Smooth muscle cell (in vitro differentiated cells): Measurements from ENCODE around the gene HOXD4. TPM values are rescaled to one million over a fixed set of nuclear protein-coding genes. Genes with fewer than 3 reads are reported as not detected.
A peak's percentile ranks its signal among the peaks of the same experiment; 100 is the strongest.

Experiments
- DNase-seq: peaks from one replicate; lab custom pipeline; 2025; ENCODE audit not compliant: unreplicated experiment; lab: John Stamatoyannopoulos, UW
- H2AFZ ChIP-seq: fragments of 200-600 bp; sonication (generic); 2 replicates; pipeline ENCODE4 v1.6.0; 2016; ENCODE audit warnings: antibody characterized with exemption, low read depth, mild to moderate bottlenecking
- H3F3A ChIP-seq: fragments of 200-600 bp; sonication (generic); 2 replicates; pipeline ENCODE4 v1.6.0; 2017; ENCODE audit warnings: antibody characterized with exemption, low read depth
- H3K27ac ChIP-seq: fragments of 200-600 bp; sonication (generic); 2 replicates; pipeline ENCODE4 v1.5.1; 2016; ENCODE audit warnings: low read depth, mild to moderate bottlenecking
- H3K27me3 ChIP-seq: fragments of 200-600 bp; sonication (generic); 2 replicates; pipeline ENCODE4 v1.6.1; 2016; ENCODE audit warnings: low read depth, mild to moderate bottlenecking
- H3K36me3 ChIP-seq: fragments of 200-600 bp; sonication (generic); 2 replicates; pipeline ENCODE4 v1.5.1; 2016; ENCODE audit warnings: low read depth
- H3K4me1 ChIP-seq: fragments of 200-600 bp; sonication (generic); 2 replicates; pipeline ENCODE4 v1.5.1; 2016; ENCODE audit warnings: low read depth
- H3K4me2 ChIP-seq: fragments of 200-600 bp; sonication (generic); 2 replicates; pipeline ENCODE4 v1.6.0; 2016; ENCODE audit warnings: mild to moderate bottlenecking
- H3K4me3 ChIP-seq: fragments of 200-600 bp; sonication (generic); 2 replicates; pipeline ENCODE4 v1.5.1; 2016; ENCODE audit warnings: mild to moderate bottlenecking
- H3K79me2 ChIP-seq: fragments of 200-600 bp; sonication (generic); 2 replicates; pipeline ENCODE4 v1.6.0; 2016; ENCODE audit warnings: low read depth, mild to moderate bottlenecking
- H3K9ac ChIP-seq: fragments of 200-600 bp; sonication (generic); 2 replicates; pipeline ENCODE4 v1.6.0; 2016; ENCODE audit warnings: low read depth
- H3K9me3 ChIP-seq: fragments of 200-600 bp; sonication (generic); replicated peaks from 2 replicates; pipeline ENCODE4 v1.5.1; 2016; ENCODE audit warnings: low read depth
- H4K20me1 ChIP-seq: fragments of 200-600 bp; sonication (generic); 2 replicates; pipeline ENCODE4 v1.6.0; 2016; ENCODE audit warnings: low read depth
- WGBS: methylation state at CpG from one replicate; pipeline ENCODE4 v1.1.7; 2016; ENCODE audit warnings: low lambda C conversion rate; 5-methylcytosine and 5-hydroxymethylcytosine counted together
- polyA plus RNA-seq: library from polyadenylated mRNA; unstranded; fragments of >200 nt; fragmentation: Nextera tagmentation; extraction: Ambion mirVana; gene quantifications from 2 replicates; pipeline ENCODE4 v1.2.1, GENCODE V29; 2016
- total RNA-seq: library from RNA; depleted of rRNA; stranded (reverse); fragments of >200 nt; gene quantifications from 2 replicates; pipeline ENCODE4 v1.2.3, GENCODE V29; 2014
- TF ChIP-seq, protein P1 (sequence below): fragments of 200-600 bp; sonication (generic); IDR thresholded peaks from 2 replicates; pipeline ENCODE4 v1.5.1; 2017; ENCODE audit warnings: borderline replicate concordance, mild to moderate bottlenecking, antibody characterized with exemption; ENCODE audit not compliant: insufficient read depth, poor library complexity, severe bottlenecking

Gene HOXD4
- total and polyA plus RNA-seq, 2 experiments from 2014 or later = not detected

DNA sequence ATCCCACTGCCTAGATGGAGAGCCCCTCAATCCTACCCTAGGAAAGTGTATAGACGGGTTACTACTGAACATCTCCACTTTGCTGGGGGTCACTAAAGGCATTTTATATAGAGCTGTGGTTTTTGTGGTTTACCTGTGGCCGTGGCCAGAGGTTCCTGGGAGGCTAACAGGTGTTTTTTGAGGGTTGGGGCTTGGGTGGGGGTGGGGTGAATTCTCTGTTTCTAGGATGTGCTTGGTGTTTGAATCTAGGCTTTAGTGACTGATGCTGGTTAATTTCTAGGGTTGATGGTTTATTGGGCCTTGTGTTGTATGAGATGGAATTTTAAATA is 14.1 kb upstream of the HOXD4 start:
- Histone ChIP-seq H3K79me2 (no peaks in the 10 kb centered on the region), H3K9me3 (no peaks in the 10 kb centered on the region), H3K9ac (no peak overlapping the region), H3F3A (no peaks in the 10 kb centered on the region), H3K27ac (no peak overlapping the region), H4K20me1 (no peaks in the 10 kb centered on the region), H3K36me3 (no peaks in the 10 kb centered on the region), H3K4me1 (no peaks in the 10 kb centered on the region), H2AFZ (no peak overlapping the region), H3K27me3 (peaks cover 95% of the 10 kb centered on the region), H3K4me3 (no peak overlapping the region), H3K4me2 (peak overlapping the region; percentile 94)
- DNase-seq = no peak
- TF ChIP-seq, protein P1, sequence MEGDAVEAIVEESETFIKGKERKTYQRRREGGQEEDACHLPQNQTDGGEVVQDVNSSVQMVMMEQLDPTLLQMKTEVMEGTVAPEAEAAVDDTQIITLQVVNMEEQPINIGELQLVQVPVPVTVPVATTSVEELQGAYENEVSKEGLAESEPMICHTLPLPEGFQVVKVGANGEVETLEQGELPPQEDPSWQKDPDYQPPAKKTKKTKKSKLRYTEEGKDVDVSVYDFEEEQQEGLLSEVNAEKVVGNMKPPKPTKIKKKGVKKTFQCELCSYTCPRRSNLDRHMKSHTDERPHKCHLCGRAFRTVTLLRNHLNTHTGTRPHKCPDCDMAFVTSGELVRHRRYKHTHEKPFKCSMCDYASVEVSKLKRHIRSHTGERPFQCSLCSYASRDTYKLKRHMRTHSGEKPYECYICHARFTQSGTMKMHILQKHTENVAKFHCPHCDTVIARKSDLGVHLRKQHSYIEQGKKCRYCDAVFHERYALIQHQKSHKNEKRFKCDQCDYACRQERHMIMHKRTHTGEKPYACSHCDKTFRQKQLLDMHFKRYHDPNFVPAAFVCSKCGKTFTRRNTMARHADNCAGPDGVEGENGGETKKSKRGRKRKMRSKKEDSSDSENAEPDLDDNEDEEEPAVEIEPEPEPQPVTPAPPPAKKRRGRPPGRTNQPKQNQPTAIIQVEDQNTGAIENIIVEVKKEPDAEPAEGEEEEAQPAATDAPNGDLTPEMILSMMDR = no peak
- 20% methylated on average over 2 of the region's 2 CpGs for WGBS

DNA sequence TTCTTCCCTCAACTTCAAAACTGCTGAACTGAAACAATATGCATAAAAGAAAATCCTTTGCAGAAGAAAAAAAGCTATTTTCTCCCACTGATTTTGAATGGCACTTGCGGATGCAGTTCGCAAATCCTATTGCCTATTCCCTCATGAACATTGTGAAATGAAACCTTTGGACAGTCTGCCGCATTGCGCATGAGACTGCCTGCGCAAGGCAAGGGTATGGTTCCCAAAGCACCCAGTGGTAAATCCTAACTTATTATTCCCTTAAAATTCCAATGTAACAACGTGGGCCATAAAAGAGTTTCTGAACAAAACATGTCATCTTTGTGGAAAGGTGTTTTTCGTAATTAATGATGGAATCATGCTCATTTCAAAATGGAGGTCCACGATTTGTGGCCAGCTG is 13.4 kb upstream of the HOXD4 start:
- Histone ChIP-seq H3K4me1 (no peaks in the 10 kb centered on the region), H3K4me3 (no peak overlapping the region), H3K27me3 (peaks cover 95% of the 10 kb centered on the region), H3K79me2 (no peaks in the 10 kb centered on the region), H2AFZ (no peak overlapping the region), H4K20me1 (no peaks in the 10 kb centered on the region), H3K27ac (no peak overlapping the region), H3K9ac (no peak overlapping the region), H3K9me3 (no peaks in the 10 kb centered on the region), H3K4me2 (no peak overlapping the region), H3F3A (no peaks in the 10 kb centered on the region), H3K36me3 (no peaks in the 10 kb centered on the region)
- DNase-seq = no peak
- WGBS = 80% methylated on average over 8 of the region's 8 CpGs
- TF ChIP-seq, protein P1 = no peak

DNA sequence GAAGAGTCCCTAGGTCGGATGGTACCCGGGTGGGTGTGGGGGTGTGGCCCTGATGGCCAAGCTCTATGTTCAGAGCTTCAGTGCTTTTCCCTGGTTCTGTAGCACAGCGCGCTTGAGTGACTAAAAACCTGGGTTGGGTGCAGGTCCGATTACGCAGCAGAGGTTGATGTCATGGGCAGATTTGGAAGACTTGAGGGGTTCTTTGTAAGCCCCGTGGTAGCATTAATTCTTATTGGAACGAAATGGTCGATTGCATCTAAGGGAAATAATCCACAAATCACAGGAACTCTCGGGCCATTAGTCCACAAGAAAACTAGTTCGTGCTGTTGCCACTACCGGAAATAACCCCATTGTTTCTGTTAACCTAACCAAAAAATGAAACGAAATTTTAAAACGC is 12.8 kb upstream of the HOXD4 start:
- H2AFZ ChIP-seq = no peak overlapping the region
- no peaks in the 10 kb centered on the region for H3F3A ChIP-seq
- H3K79me2 ChIP-seq = no peaks in the 10 kb centered on the region
- H3K27ac ChIP-seq = no peak overlapping the region
- no peaks in the 10 kb centered on the region for H4K20me1 ChIP-seq
- no peak overlapping the region for H3K4me2 ChIP-seq
- no peak overlapping the region for H3K4me3 ChIP-seq
- WGBS = 62% methylated on average over 14 of the region's 14 CpGs
- H3K9me3 ChIP-seq = no peaks in the 10 kb centered on the region
- no peak for DNase-seq
- TF ChIP-seq, protein P1 = no peak
- no peak overlapping the region for H3K9ac ChIP-seq
- H3K27me3 ChIP-seq = peaks cover 95% of the 10 kb centered on the region
- H3K4me1 ChIP-seq = no peaks in the 10 kb centered on the region
- H3K36me3 ChIP-seq = no peaks in the 10 kb centered on the region

DNA sequence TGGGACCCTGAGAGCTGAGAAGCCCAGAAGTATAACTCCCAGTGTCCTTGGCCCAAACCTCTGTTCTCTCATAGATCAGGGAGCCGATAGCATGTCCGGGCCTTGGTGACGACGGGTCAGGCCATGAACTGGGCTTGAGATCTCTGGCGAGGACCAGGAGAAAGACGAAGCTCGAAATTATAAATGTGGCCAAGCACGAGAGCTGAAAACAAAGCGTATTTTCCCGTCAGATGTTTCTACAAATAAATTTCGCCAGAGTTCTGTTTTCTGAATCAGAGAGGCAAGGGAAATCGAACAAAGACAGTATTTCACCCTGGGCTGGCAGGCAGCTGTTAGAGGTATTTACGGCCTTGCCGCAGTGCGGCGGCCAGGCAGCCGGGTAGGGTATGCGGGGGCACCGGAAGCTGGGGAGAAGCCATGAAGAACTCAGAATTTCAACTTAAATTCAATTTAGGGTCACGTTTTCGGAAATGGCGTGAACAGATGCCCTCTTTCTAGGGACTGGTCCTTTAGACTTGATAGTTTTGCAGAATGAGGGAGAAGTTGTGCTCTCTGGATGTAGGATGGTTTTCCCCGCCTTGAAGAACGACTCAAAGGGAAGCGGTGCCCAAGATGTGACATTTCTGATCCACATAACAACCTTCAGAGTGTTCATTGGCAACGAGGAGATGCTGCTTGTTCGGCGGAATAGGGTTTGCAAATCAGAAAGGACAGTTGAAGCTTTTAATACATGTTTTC is 12.3 kb upstream of the HOXD4 start:
- TF ChIP-seq, protein P1 = no peak
- Histone ChIP-seq H3K9ac (no peak overlapping the region), H3K4me1 (no peaks in the 10 kb centered on the region), H4K20me1 (no peaks in the 10 kb centered on the region), H3K4me2 (no peak overlapping the region), H2AFZ (no peak overlapping the region), H3F3A (no peaks in the 10 kb centered on the region), H3K27ac (no peak overlapping the region), H3K36me3 (no peaks in the 10 kb centered on the region), H3K4me3 (no peak overlapping the region), H3K79me2 (no peaks in the 10 kb centered on the region), H3K27me3 (peaks cover 95% of the 10 kb centered on the region), H3K9me3 (no peaks in the 10 kb centered on the region)
- no peak for DNase-seq
- WGBS = 74% methylated on average over 28 of the region's 28 CpGs
